HCT116 (cell line): ENCODE measurements around the gene ERG. TPM values are rescaled to one million over a fixed set of nuclear protein-coding genes. Genes with fewer than 3 reads are reported as not detected.

ENCODE experiments used
- ATAC-seq: fragments of 200-7000 bp; cut with Tn5 transposase; 2 replicates; pipeline ENCODE4 v1.9.1; 2020; ENCODE audit warnings: mild to moderate bottlenecking, moderate library complexity
- BruUV-seq: library from RNA; stranded (reverse); fragments of 400-500 nt; replicated peaks from 2 replicates; lab custom pipeline; 2021; lab: Mats Ljungman, UMichigan
- CTCF ChIA-PET: fragments of 300-600 bp; sonication (Branson Sonifier 250); formaldehyde crosslinking; loops from one replicate; lab custom pipeline; 2021; ENCODE audit warnings: antibody characterized with exemption; lab: Charles Lee
- POLR2A ChIA-PET: fragments of 300-600, 350-600 bp; sonication (Branson Sonifier 250); formaldehyde crosslinking; loops from one replicate; lab custom pipeline; 2021; ENCODE audit warnings: antibody characterized with exemption; lab: Charles Lee
- RAD21 ChIA-PET, 2 experiments: fragments of 300-600 bp; sonication (Branson Sonifier 250); formaldehyde crosslinking; loops; one replicate each; lab custom pipeline; 2023; ENCODE audit warnings: low total read pairs in 2 of 2; ENCODE audit not compliant: uncharacterized antibody in 2 of 2, unreplicated experiment in 2 of 2, low non-redundant PET in 1 of 2; lab: Charles Lee
- DNase-seq: peaks from one replicate; pipeline ENCODE4 v3.0.0-alpha.2; 2010; ENCODE audit warnings: low read depth, low spot score
- H2AFZ ChIP-seq: fragments of 200-600 bp; shearing (Covaris generic), sonication (generic); 2 replicates; pipeline ENCODE4 v1.6.1; 2017; ENCODE audit warnings: low read depth, mixed run types, mixed read lengths, antibody characterized with exemption, low read length; ENCODE audit not compliant: poor library complexity, severe bottlenecking
- H3K27ac ChIP-seq: 2 replicates; pipeline ENCODE4 v1.5.1; 2012; ENCODE audit warnings: low read depth, low read length
- H3K27me3 ChIP-seq: fragments of 200-600 bp; sonication (generic); 2 replicates; pipeline ENCODE4 v1.6.1; 2016; ENCODE audit warnings: mixed run types, low read length, mixed read lengths; ENCODE audit not compliant: insufficient read depth
- H3K36me3 ChIP-seq, 2 experiments: fragments of 200-500 bp in 1 of 2; fragments of 200-600 bp in 1 of 2; sonication (Bioruptor generic) in 1 of 2; sonication (generic) in 1 of 2; 2 replicates each; pipeline versions ENCODE4 v1.5.1 to v1.6.1; 2014 to 2016; ENCODE audit warnings: low read length in 2 of 2, inconsistent platforms in 1 of 2, mixed read lengths in 1 of 2, mixed run types in 1 of 2; ENCODE audit not compliant: insufficient read depth in 2 of 2, control insufficient read depth in 1 of 2
- H3K4me1 ChIP-seq, 2 experiments: fragments of 200-600 bp in 1 of 2; sonication (generic) in 1 of 2; 2 replicates each; pipeline versions ENCODE4 v1.5.1 to v1.6.1; 2012 to 2017; ENCODE audit warnings: low read length in 2 of 2, inconsistent platforms in 1 of 2, mild to moderate bottlenecking in 1 of 2, mixed read lengths in 1 of 2, mixed run types in 1 of 2, moderate library complexity in 1 of 2; ENCODE audit not compliant: insufficient read depth in 2 of 2, control insufficient read depth in 1 of 2
- H3K4me2 ChIP-seq: fragments of 200-600 bp; sonication (generic); 2 replicates; pipeline ENCODE4 v1.6.1; 2017; ENCODE audit warnings: mixed run types, low read length, mixed read lengths
- H3K4me3 ChIP-seq, 2 experiments: fragments of 200-600 bp in 1 of 2; sonication (generic) in 1 of 2; replicated peaks in 1 of 2; 2 replicates each; pipeline ENCODE4 v1.5.1; 2011 to 2016; ENCODE audit warnings: low read length in 2 of 2, control low read depth in 1 of 2, low read depth in 1 of 2, mild to moderate bottlenecking in 1 of 2, mixed read lengths in 1 of 2, mixed run types in 1 of 2
- H3K79me2 ChIP-seq: fragments of 200-600 bp; sonication (generic); 2 replicates; pipeline ENCODE4 v1.6.1; 2017; ENCODE audit warnings: mild to moderate bottlenecking, mixed run types, low read length, moderate library complexity, mixed read lengths; ENCODE audit not compliant: insufficient read depth
- H3K9ac ChIP-seq: fragments of 200-600 bp; sonication (generic); 2 replicates; pipeline ENCODE4 v1.6.1; 2016; ENCODE audit warnings: low read length, mixed read lengths
- H3K9me2 ChIP-seq: fragments of 200-600 bp; sonication (generic), shearing (Covaris generic); 2 replicates; pipeline ENCODE4 v1.6.1; 2017; ENCODE audit warnings: mixed run types, mild to moderate bottlenecking, moderate library complexity; ENCODE audit not compliant: insufficient read depth
- H3K9me3 ChIP-seq, 2 experiments: fragments of 200-500 bp in 1 of 2; fragments of 200-600 bp in 1 of 2; sonication (Bioruptor generic) in 1 of 2; sonication (generic) in 1 of 2; 2 replicates each; pipeline ENCODE4 v1.6.1; 2014 to 2017; ENCODE audit warnings: low read length in 2 of 2, mixed read lengths in 2 of 2, inconsistent platforms in 1 of 2, low read depth in 1 of 2, mild to moderate bottlenecking in 1 of 2, mixed run types in 1 of 2, moderate library complexity in 1 of 2; ENCODE audit not compliant: control insufficient read depth in 1 of 2, insufficient read depth in 1 of 2
- H4K20me1 ChIP-seq: fragments of 200-600 bp; sonication (generic), shearing (Covaris generic); 2 replicates; pipeline ENCODE4 v1.6.1; 2017; ENCODE audit warnings: mixed run types, mild to moderate bottlenecking, moderate library complexity; ENCODE audit not compliant: insufficient read depth
- CEBPB ChIP-seq: IDR thresholded peaks from 2 replicates; pipeline ENCODE4 v1.6.1; 2012; ENCODE audit warnings: low read depth
- ELF1 ChIP-seq: IDR thresholded peaks from 2 replicates; pipeline ENCODE4 v1.6.1; 2012; ENCODE audit warnings: low read depth, borderline replicate concordance
- EZH2 ChIP-seq: fragments of 200-600 bp; sonication (generic); IDR thresholded peaks from 2 replicates; pipeline ENCODE4 v1.6.1; 2017; ENCODE audit warnings: antibody characterized with exemption, mixed run types
- EZH2phosphoT487 ChIP-seq: fragments of 200-600 bp; IDR thresholded peaks from 2 replicates; pipeline ENCODE4 v1.6.1; 2018; ENCODE audit warnings: antibody characterized with exemption, borderline replicate concordance
- FOSL1 ChIP-seq: IDR thresholded peaks from 2 replicates; pipeline ENCODE4 v1.6.1; 2012; ENCODE audit warnings: low read depth
- JUND ChIP-seq: IDR thresholded peaks from 2 replicates; pipeline ENCODE4 v1.6.1; 2012
- POLR2A ChIP-seq: IDR thresholded peaks from 2 replicates; pipeline ENCODE4 v1.7.0; 2011; ENCODE audit warnings: borderline replicate concordance; ENCODE audit not compliant: insufficient read depth, insufficient read length; ENCODE audit errors: extremely low read depth
- POLR2AphosphoS5 ChIP-seq: IDR thresholded peaks from 2 replicates; pipeline ENCODE4 v1.6.1; 2011; ENCODE audit warnings: mild to moderate bottlenecking, low read depth, low read length, moderate library complexity
- RAD21 ChIP-seq: IDR thresholded peaks from 2 replicates; pipeline ENCODE4 v1.6.1; 2012; ENCODE audit warnings: low read depth, mild to moderate bottlenecking
- SIN3A ChIP-seq: IDR thresholded peaks from 2 replicates; pipeline ENCODE4 v1.6.1; 2012; ENCODE audit warnings: low read depth
- YY1 ChIP-seq: IDR thresholded peaks from 2 replicates; pipeline ENCODE4 v1.6.1; 2011; ENCODE audit warnings: low read length, low read depth, moderate library complexity, mild to moderate bottlenecking; ENCODE audit not compliant: insufficient replicate concordance; ENCODE audit errors: extremely low read depth
- ZFX ChIP-seq: fragments of 450-650 bp; IDR thresholded peaks from 2 replicates; pipeline ENCODE4 v1.6.1; 2017
- intact Hi-C: fragments of 100-400 bp; cut with micrococcal nuclease; formaldehyde crosslinking; loops from 2 replicates; pipeline ENCODE4 v1.10.0; 2022
- total RNA-seq: library from RNA; stranded (reverse); gene quantifications from one replicate; pipeline ENCODE4 v1.2.1, GENCODE V29; 2021; ENCODE audit not compliant: unreplicated experiment
- TF ChIP-seq, protein P1 (sequence below): IDR thresholded peaks from 2 replicates; pipeline ENCODE4 v1.6.1; 2012
- TF ChIP-seq, protein P2 (sequence below): IDR thresholded peaks from 2 replicates; pipeline ENCODE4 v1.6.1; 2011; ENCODE audit warnings: mild to moderate bottlenecking, low read length, moderate library complexity; ENCODE audit not compliant: insufficient replicate concordance; ENCODE audit errors: extremely low read depth
- TF ChIP-seq, protein P3 (sequence below): IDR thresholded peaks from 2 replicates; pipeline ENCODE4 v1.6.1; 2012; ENCODE audit warnings: low read depth

Gene ERG
- total RNA-seq, 1 experiment from 2014 or later, result 0.17 TPM

DNA sequence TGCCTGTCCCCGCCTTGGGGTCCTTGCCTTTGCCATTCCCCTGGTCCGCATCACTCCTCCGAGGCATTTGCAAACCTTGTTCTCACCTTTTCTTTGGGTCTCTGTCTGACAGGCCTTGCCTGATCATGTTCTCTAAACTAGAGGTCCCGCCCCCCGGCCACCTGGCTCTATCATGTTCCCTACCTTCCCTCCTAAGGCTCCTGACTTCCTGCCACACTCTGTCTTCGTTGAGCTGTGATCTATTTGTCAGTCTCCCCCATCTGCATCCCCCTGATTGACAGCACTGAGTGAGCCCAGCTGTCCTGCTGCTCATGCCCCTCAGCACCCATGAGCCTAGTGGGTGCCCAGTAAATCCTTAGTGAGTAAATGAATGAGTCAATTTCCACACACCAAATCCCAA is 22.8 kb downstream of the ERG start (continued):
- TF ChIP-seq POLR2AphosphoS5 (no peak), POLR2A (no peak), EZH2phosphoT487 (no peak)
- TF ChIP-seq, protein P1, sequence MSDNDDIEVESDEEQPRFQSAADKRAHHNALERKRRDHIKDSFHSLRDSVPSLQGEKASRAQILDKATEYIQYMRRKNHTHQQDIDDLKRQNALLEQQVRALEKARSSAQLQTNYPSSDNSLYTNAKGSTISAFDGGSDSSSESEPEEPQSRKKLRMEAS, result no peak
- TF ChIP-seq, all 23 proteins: peak for 0

DNA sequence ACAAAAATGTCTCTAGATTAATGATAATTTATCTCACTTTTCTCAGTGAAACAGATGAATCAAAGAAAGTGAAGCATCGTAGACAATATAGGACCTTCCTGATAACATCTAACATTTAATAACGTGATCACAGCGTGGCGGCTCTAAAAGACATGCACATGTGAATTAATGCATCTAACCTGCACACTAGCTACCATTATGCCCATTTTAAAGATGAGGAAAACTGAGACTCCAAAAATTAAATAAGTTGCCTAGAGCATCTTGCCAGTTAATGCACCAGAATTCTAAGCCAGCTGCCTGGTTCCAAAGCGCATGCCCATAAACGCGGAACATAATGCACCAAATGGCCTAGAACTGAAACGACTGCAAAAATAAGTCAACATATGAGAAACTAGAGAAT is 23.5 kb downstream of the ERG start:
- ATAC-seq (no peak), DNase-seq (no peak)
- no peaks in the 10 kb centered on the region for H3K36me3 ChIP-seq
- RAD21 ChIA-PET, result no interaction called here
- TF ChIP-seq, protein P2, sequence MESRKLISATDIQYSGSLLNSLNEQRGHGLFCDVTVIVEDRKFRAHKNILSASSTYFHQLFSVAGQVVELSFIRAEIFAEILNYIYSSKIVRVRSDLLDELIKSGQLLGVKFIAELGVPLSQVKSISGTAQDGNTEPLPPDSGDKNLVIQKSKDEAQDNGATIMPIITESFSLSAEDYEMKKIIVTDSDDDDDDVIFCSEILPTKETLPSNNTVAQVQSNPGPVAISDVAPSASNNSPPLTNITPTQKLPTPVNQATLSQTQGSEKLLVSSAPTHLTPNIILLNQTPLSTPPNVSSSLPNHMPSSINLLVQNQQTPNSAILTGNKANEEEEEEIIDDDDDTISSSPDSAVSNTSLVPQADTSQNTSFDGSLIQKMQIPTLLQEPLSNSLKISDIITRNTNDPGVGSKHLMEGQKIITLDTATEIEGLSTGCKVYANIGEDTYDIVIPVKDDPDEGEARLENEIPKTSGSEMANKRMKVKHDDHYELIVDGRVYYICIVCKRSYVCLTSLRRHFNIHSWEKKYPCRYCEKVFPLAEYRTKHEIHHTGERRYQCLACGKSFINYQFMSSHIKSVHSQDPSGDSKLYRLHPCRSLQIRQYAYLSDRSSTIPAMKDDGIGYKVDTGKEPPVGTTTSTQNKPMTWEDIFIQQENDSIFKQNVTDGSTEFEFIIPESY, result no peak
- no peak for TF ChIP-seq YY1
- TF ChIP-seq FOSL1, result no peak
- no peak for TF ChIP-seq ZFX
- no peak for TF ChIP-seq EZH2phosphoT487
- no peak for TF ChIP-seq POLR2A
- no peak for TF ChIP-seq JUND
- no peak for TF ChIP-seq ELF1
- TF ChIP-seq SIN3A, result no peak
- TF ChIP-seq CEBPB, result no peak
- TF ChIP-seq, protein P3, sequence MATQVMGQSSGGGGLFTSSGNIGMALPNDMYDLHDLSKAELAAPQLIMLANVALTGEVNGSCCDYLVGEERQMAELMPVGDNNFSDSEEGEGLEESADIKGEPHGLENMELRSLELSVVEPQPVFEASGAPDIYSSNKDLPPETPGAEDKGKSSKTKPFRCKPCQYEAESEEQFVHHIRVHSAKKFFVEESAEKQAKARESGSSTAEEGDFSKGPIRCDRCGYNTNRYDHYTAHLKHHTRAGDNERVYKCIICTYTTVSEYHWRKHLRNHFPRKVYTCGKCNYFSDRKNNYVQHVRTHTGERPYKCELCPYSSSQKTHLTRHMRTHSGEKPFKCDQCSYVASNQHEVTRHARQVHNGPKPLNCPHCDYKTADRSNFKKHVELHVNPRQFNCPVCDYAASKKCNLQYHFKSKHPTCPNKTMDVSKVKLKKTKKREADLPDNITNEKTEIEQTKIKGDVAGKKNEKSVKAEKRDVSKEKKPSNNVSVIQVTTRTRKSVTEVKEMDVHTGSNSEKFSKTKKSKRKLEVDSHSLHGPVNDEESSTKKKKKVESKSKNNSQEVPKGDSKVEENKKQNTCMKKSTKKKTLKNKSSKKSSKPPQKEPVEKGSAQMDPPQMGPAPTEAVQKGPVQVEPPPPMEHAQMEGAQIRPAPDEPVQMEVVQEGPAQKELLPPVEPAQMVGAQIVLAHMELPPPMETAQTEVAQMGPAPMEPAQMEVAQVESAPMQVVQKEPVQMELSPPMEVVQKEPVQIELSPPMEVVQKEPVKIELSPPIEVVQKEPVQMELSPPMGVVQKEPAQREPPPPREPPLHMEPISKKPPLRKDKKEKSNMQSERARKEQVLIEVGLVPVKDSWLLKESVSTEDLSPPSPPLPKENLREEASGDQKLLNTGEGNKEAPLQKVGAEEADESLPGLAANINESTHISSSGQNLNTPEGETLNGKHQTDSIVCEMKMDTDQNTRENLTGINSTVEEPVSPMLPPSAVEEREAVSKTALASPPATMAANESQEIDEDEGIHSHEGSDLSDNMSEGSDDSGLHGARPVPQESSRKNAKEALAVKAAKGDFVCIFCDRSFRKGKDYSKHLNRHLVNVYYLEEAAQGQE, result no peak
- no peak for TF ChIP-seq EZH2
- TF ChIP-seq RAD21, result no peak
- no peak overlapping the region for H3K9ac ChIP-seq
- POLR2A ChIA-PET, result no interaction called here
- no peak overlapping the region for H3K27ac ChIP-seq
- no peaks in the 10 kb centered on the region for H3K4me1 ChIP-seq
- H3K27me3 ChIP-seq, result peaks cover 31% of the 10 kb centered on the region
- H2AFZ ChIP-seq, result no peak overlapping the region
- H4K20me1 ChIP-seq, result no peaks in the 10 kb centered on the region
- no peaks in the 10 kb centered on the region for H3K9me2 ChIP-seq
- no peaks in the 10 kb centered on the region for H3K79me2 ChIP-seq
- H3K4me3 ChIP-seq, result no peak overlapping the region
- CTCF ChIA-PET, result no interaction called here
- intact Hi-C loops, result no loop called here
- H3K9me3 ChIP-seq, result no peaks in the 10 kb centered on the region
- no peak overlapping the region for H3K4me2 ChIP-seq
- BruUV-seq, result no TSS peak
